Neural progenitor cell (in vitro differentiated cells): ENCODE results near the gene MAD2L1BP.

Experiments used
- CTCF ChIP-seq: fragments of 200-600 bp; sonication (generic); IDR thresholded peaks from 2 replicates; pipeline ENCODE4 v1.5.1; 2017; ENCODE audit warnings: antibody characterized with exemption, mild to moderate bottlenecking
- EZH2phosphoT487 ChIP-seq: fragments of 200-600 bp; sonication (generic); IDR thresholded peaks from 2 replicates; pipeline ENCODE4 v1.6.1; 2017; ENCODE audit warnings: antibody characterized with exemption

DNA sequence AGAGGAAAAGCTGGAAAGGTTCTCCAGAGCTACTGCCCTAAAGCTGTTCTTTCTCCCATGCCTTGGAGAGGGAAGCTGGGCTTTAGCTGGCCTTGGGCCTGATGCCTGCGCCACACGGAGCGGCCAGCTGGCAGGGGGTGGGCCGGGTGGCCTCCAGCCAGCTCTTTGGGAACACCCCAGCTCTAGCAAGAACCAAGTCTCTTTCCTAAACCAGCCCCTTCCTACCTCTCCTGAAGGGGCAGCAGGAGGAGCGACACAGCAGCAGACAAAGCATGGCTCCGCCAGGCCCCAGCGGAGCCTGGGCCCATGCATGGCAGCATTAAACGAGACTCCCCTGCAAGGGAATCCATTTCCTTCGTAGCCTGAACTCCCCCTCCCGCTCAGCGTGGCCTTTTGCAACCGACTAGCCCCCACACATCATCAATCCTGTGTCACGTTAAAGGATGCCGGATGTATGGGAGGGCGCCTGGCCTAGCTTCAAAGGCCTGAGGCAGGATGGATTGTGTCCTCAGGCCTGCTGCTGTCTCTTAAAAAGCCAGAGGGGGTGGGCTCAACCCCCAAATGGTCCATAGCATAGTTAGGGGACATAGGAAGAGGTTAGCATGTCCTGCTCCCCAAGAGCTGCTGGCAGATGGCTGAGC, 37.9 kb downstream of the MAD2L1BP start:
- TF ChIP-seq CTCF (no peak), EZH2phosphoT487 (no peak)
